K562 (cell line): ENCODE measurements around the gene DNAH9. TPM values are rescaled to one million over a fixed set of nuclear protein-coding genes. Genes with fewer than 3 reads are reported as not detected.

Experiments used
- ATAC-seq: fragments of 200-7000 bp; cut with Tn5 transposase; 3 replicates; pipeline ENCODE4 v1.9.1; 2020; ENCODE audit warnings: moderate library complexity
- BruUV-seq: library from RNA; stranded (reverse); fragments of 400-500 nt; replicated peaks from 2 replicates; lab custom pipeline; 2021; lab: Mats Ljungman, UMichigan
- CTCF ChIA-PET: fragments of 300-600 bp; formaldehyde crosslinking; extraction: SDS; loops from one replicate; lab custom pipeline; 2021; ENCODE audit warnings: low intra/inter-chr PET ratio; lab: Yijun Ruan, JAX
- POLR2A ChIA-PET: fragments of 300-600, 350-650 bp; sonication (Branson Sonifier 250); formaldehyde crosslinking; extraction: SDS; loops from one replicate; lab custom pipeline; 2021; ENCODE audit warnings: antibody characterized with exemption, inconsistent platforms; lab: Yijun Ruan, JAX
- DNase-seq, 4 experiments: peaks; one replicate each; pipeline versions ENCODE4 v3.0.0 to v3.0.0-alpha.2; 2011 to 2018; ENCODE audit warnings: low spot score in 3 of 4, mixed read lengths in 3 of 4; ENCODE audit errors: extremely low read depth in 1 of 4
- FAIRE-seq: peaks from 2 replicates; lab custom pipeline; 2011; peaks lifted over from hg19 to GRCh38; lab: Jason Lieb, UNC
- H2AFZ ChIP-seq: 2 replicates; pipeline ENCODE4 v1.6.0; 2011; ENCODE audit warnings: low read depth, low read length, control low read depth, inconsistent platforms
- H3K27ac ChIP-seq: fragments of 200-600 bp; 3 replicates; pipeline ENCODE4 v1.8.0; 2011; ENCODE audit warnings: low read depth, mild to moderate bottlenecking, control low read depth, inconsistent platforms, low read length, moderate library complexity, mixed read lengths; ENCODE audit errors: extremely low read depth
- H3K27me3 ChIP-seq, 2 experiments: fragments of 300-600 bp in 1 of 2; 2 replicates in 1 of 2; 3 replicates in 1 of 2; pipeline versions ENCODE4 v1.6.0 to v1.8.0; 2011; ENCODE audit warnings: inconsistent platforms in 2 of 2, low read length in 2 of 2, mild to moderate bottlenecking in 1 of 2, mixed read lengths in 1 of 2, moderate library complexity in 1 of 2; ENCODE audit not compliant: control insufficient read depth in 2 of 2, insufficient read depth in 2 of 2
- H3K36me3 ChIP-seq: fragments of 300-600 bp; 3 replicates; pipeline ENCODE4 v1.8.0; 2011; ENCODE audit warnings: mild to moderate bottlenecking, low read length, inconsistent platforms; ENCODE audit not compliant: control insufficient read depth, insufficient read depth
- H3K4me1 ChIP-seq, 2 experiments: fragments of 200-600 bp in 1 of 2; replicated peaks in 1 of 2; 2 replicates in 1 of 2; 3 replicates in 1 of 2; pipeline versions ENCODE4 v1.5.1 to v1.8.0; 2011; ENCODE audit warnings: inconsistent platforms in 2 of 2, low read length in 2 of 2, mild to moderate bottlenecking in 1 of 2, mixed read lengths in 1 of 2, moderate library complexity in 1 of 2; ENCODE audit not compliant: control insufficient read depth in 2 of 2, insufficient read depth in 2 of 2
- H3K4me2 ChIP-seq: 2 replicates; pipeline ENCODE4 v1.6.1; 2011; ENCODE audit warnings: low read length, control low read depth, inconsistent platforms, mixed read lengths; ENCODE audit not compliant: insufficient read depth
- H3K4me3 ChIP-seq: fragments of 200-600 bp; sonication (generic), shearing (Covaris generic); 2 replicates; pipeline ENCODE4 v1.5.1; 2016; ENCODE audit warnings: control low read depth, inconsistent platforms
- H3K79me2 ChIP-seq: fragments of 200-600 bp; 3 replicates; pipeline ENCODE4 v1.8.0; 2011; ENCODE audit warnings: low read length, inconsistent platforms; ENCODE audit not compliant: control insufficient read depth, insufficient read depth
- H3K9ac ChIP-seq, 2 experiments: 2 replicates each; pipeline versions ENCODE4 v1.6.0 to v1.6.1; 2011; ENCODE audit warnings: low read depth in 2 of 2, low read length in 2 of 2, control low read depth in 1 of 2, inconsistent platforms in 1 of 2, mild to moderate bottlenecking in 1 of 2, mixed read lengths in 1 of 2; ENCODE audit not compliant: insufficient read depth in 1 of 2
- H3K9me1 ChIP-seq: one replicate; pipeline ENCODE4 v1.6.0; 2011; ENCODE audit warnings: inconsistent platforms, mild to moderate bottlenecking, low read length, moderate library complexity; ENCODE audit not compliant: control insufficient read depth, insufficient read depth
- H3K9me3 ChIP-seq: replicated peaks from 2 replicates; pipeline ENCODE4 v1.5.1; 2011; ENCODE audit warnings: low read depth, low read length, inconsistent platforms; ENCODE audit not compliant: control insufficient read depth, insufficient read depth
- H4K20me1 ChIP-seq: replicated peaks from 2 replicates; pipeline ENCODE4 v1.6.1; 2011; ENCODE audit warnings: low read length, inconsistent platforms, mixed read lengths; ENCODE audit not compliant: control insufficient read depth, insufficient read depth
- E2F3 ChIP-seq: fragments of 250-450 bp; sonication (Bioruptor Pico); IDR thresholded peaks from 2 replicates; pipeline ENCODE4 v1.4.0; 2020; ENCODE audit warnings: mild to moderate bottlenecking
- E2F6 ChIP-seq, 2 experiments: IDR thresholded peaks; 2 replicates each; pipeline ENCODE4 v1.6.1; 2011; ENCODE audit warnings: borderline replicate concordance in 1 of 2, control low read depth in 1 of 2, low read depth in 1 of 2, low read length in 1 of 2, mild to moderate bottlenecking in 1 of 2, mixed read lengths in 1 of 2, moderate library complexity in 1 of 2; ENCODE audit not compliant: insufficient read depth in 1 of 2, insufficient read length in 1 of 2, poor library complexity in 1 of 2, severe bottlenecking in 1 of 2; ENCODE audit errors: extremely low read depth in 1 of 2
- GTF2F1 ChIP-seq: IDR thresholded peaks from 2 replicates; pipeline ENCODE4 v1.6.1; 2011; ENCODE audit warnings: low read depth, low read length, improper control_type of control experiment
- MECOM ChIP-seq: fragments of 250-450 bp; sonication (Bioruptor Pico); IDR thresholded peaks from 2 replicates; pipeline ENCODE4 v1.8.0; 2022; ENCODE audit warnings: inconsistent platforms
- NFYB ChIP-seq: IDR thresholded peaks from 2 replicates; pipeline ENCODE4 v1.6.1; 2011; ENCODE audit warnings: mild to moderate bottlenecking, moderate library complexity; ENCODE audit not compliant: insufficient read length; ENCODE audit errors: extremely low read depth
- NUFIP1 ChIP-seq: fragments of 450-650 bp; IDR thresholded peaks from 2 replicates; pipeline ENCODE4 v1.6.1; 2018; ENCODE audit not compliant: partially characterized antibody
- SMAD2 ChIP-seq: fragments of 150-350 bp; IDR thresholded peaks from 2 replicates; pipeline ENCODE4 v1.6.1; 2014; ENCODE audit warnings: low read depth, mild to moderate bottlenecking, low read length
- USF1 ChIP-seq: sonication (generic); formaldehyde crosslinking; IDR thresholded peaks from 2 replicates; pipeline ENCODE4 v1.9.0; 2022; ENCODE audit warnings: mild to moderate bottlenecking, missing genetic modification reagents
- ZNF23 ChIP-seq: fragments of 250-450 bp; sonication (Bioruptor Pico); IDR thresholded peaks from 2 replicates; pipeline ENCODE4 v1.4.0; 2020; ENCODE audit warnings: mild to moderate bottlenecking
- WGBS: fragments of 100-300 bp; shearing (Covaris generic); methylation state at CpG from one replicate; pipeline ENCODE4 v1.1.6; 2016; ENCODE audit warnings: low coverage, mixed read lengths; ENCODE audit not compliant: insufficient coverage; ENCODE audit errors: missing lambda C conversion rate; 5-methylcytosine and 5-hydroxymethylcytosine counted together
- in situ Hi-C: fragments of 300-500 bp; cut with MboI; formaldehyde crosslinking; loops from 4 replicates; pipeline ENCODE4 v1.15.0; 2018; ENCODE audit warnings: inconsistent platforms, mixed read lengths
- intact Hi-C: fragments of 100-400 bp; cut with micrococcal nuclease; formaldehyde crosslinking; loops from 2 replicates; pipeline ENCODE4 v1.14.2; 2022
- polyA plus RNA-seq, 8 experiments: library from polyadenylated mRNA; depleted of rRNA in 4 of 8; stranded (reverse) in 5 of 8; unstranded in 3 of 8; fragments of >200 nt; fragmentation: Nextera tagmentation in 2 of 8; fragmentation: Illumina TruSeq in 1 of 8; extraction: Ambion mirVana in 2 of 8; extraction: Trizol in 1 of 8; gene quantifications; 2 replicates each; pipeline versions ENCODE4 v1.2.1 to v1.2.3, GENCODE V29; 2011 to 2014; ENCODE audit warnings: inconsistent platforms in 1 of 8, missing spikeins in 1 of 8
- total RNA-seq, 7 experiments: library from RNA; depleted of rRNA in 6 of 7; stranded (reverse); fragments of >200 nt in 6 of 7; fragmentation: Illumina TruSeq in 2 of 7; extraction: Trizol in 2 of 7; gene quantifications; 2 replicates each; pipeline versions ENCODE4 v1.2.1 to v1.2.3, GENCODE V29; 2011 to 2021; ENCODE audit warnings: low replicate concordance in 1 of 7

Gene DNAH9
- total and polyA plus RNA-seq, 9 of the 15 experiments (the other 6 are each of a cell fraction or from before 2014, with no cell fraction given), result not detected

- ChIA-PET CTCF (no interaction called here), POLR2A (interaction anchor here (0.7 kb wide), 1 partner anchor 97 kb away, joined by 3 read pairs; no protein-coding TSS in a partner anchor)
- Histone ChIP-seq H3K4me2 (no peak overlapping the region), H2AFZ (no peak overlapping the region), H3K79me2 (no peaks in the 10 kb centered on the region), H3K27ac (no peak overlapping the region), H3K9me1 (no peaks in the 10 kb centered on the region), H3K36me3 (no peaks in the 10 kb centered on the region), H3K4me1 (no peaks in the 10 kb centered on the region; a peak in 2 of 5 replicates), H4K20me1 (no peaks in the 10 kb centered on the region), H3K9ac (no peak overlapping the region), H3K27me3 (no peaks in the 10 kb centered on the region), H3K9me3 (no peaks in the 10 kb centered on the region), H3K4me3 (no peak overlapping the region)
- intact Hi-C loops, result no loop called here
- ATAC-seq (no peak), DNase-seq (no peak), FAIRE-seq (no peak)
- BruUV-seq, result no TSS peak
- TF ChIP-seq E2F6 (IDR thresholded peaks at IDR 0.05; ENCODE audit: borderline replicate concordance in 1 of 2, extremely low read depth in 1 of 2, insufficient read depth in 1 of 2, insufficient read length in 1 of 2, low read depth in 1 of 2, low read length in 1 of 2, poor library complexity in 1 of 2, severe bottlenecking in 1 of 2), result no peak
- TF ChIP-seq GTF2F1, result no peak
- no peak for TF ChIP-seq NUFIP1
- no peak for TF ChIP-seq SMAD2
- 42% methylated on average over 5 of the region's 6 CpGs for WGBS
- in situ Hi-C loops, result no loop called here
These were observed 301.8 kb downstream of the DNAH9 start for GRCh38 chr17:11900041-11900476.

GRCh38 chr17:11900655-11901054 is 302.4 kb downstream of the DNAH9 start:
- 39% methylated on average over 3 of the region's 3 CpGs for WGBS
- POLR2A ChIA-PET, result no interaction called here
- in situ Hi-C loops, result no loop called here
- no peak overlapping the region for H3K27ac ChIP-seq
- H3K27me3 ChIP-seq, result no peaks in the 10 kb centered on the region
- no peaks in the 10 kb centered on the region for H3K9me1 ChIP-seq
- CTCF ChIA-PET, result no interaction called here
- no peaks in the 10 kb centered on the region for H3K9me3 ChIP-seq
- ATAC-seq, result no peak
- H3K79me2 ChIP-seq, result no peaks in the 10 kb centered on the region
- no peaks in the 10 kb centered on the region for H4K20me1 ChIP-seq
- H2AFZ ChIP-seq, result no peak overlapping the region
- DNase-seq, result no peak
- H3K36me3 ChIP-seq, result no peaks in the 10 kb centered on the region
- no peaks in the 10 kb centered on the region; a peak in 3 of 5 replicates for H3K4me1 ChIP-seq
- no peak overlapping the region for H3K4me3 ChIP-seq
- intact Hi-C loops, result no loop called here
- FAIRE-seq, result no peak
- BruUV-seq, result no TSS peak
- no peak overlapping the region for H3K9ac ChIP-seq
- H3K4me2 ChIP-seq, result no peak overlapping the region
- TF ChIP-seq NFYB, result no peak
- no peak for TF ChIP-seq USF1 (CRISPR knock-in tag)
- TF ChIP-seq E2F3 (CRISPR knock-in tag), result no peak
- no peak for TF ChIP-seq MECOM (CRISPR knock-in tag)
- no peak for TF ChIP-seq ZNF23 (CRISPR knock-in tag)
- TF ChIP-seq, all 486 proteins: peak for 0
